HEK293 (cell line): ENCODE data around the gene SHE.

Experiments used
- KLF1 ChIP-seq: fragments of 450-650 bp; formaldehyde crosslinking; IDR thresholded peaks from 2 replicates; pipeline ENCODE4 v1.5.1; 2016; ENCODE audit warnings: missing biosample characterization, missing genetic modification characterization
- KLF7 ChIP-seq: fragments of 450-650 bp; formaldehyde crosslinking; IDR thresholded peaks from 2 replicates; pipeline ENCODE4 v1.5.1; 2016; ENCODE audit warnings: missing biosample characterization, missing genetic modification characterization, borderline replicate concordance
- KLF9 ChIP-seq: fragments of 450-650 bp; formaldehyde crosslinking; IDR thresholded peaks from 2 replicates; pipeline ENCODE4 v1.5.1; 2016; ENCODE audit warnings: missing biosample characterization, missing genetic modification characterization, low read depth
- OVOL3 ChIP-seq: fragments of 450-650 bp; formaldehyde crosslinking; IDR thresholded peaks from 2 replicates; pipeline ENCODE4 v1.5.1; 2016; ENCODE audit warnings: missing biosample characterization, missing genetic modification characterization
- ZBTB21 ChIP-seq: fragments of 450-650 bp; formaldehyde crosslinking; IDR thresholded peaks from 2 replicates; pipeline ENCODE4 v1.5.1; 2017; ENCODE audit warnings: missing biosample characterization, missing genetic modification characterization
- ZEB2 ChIP-seq: fragments of 450-650 bp; formaldehyde crosslinking; IDR thresholded peaks from 2 replicates; pipeline ENCODE4 v1.5.1; 2016; ENCODE audit warnings: missing biosample characterization, missing genetic modification characterization
- ZFP3 ChIP-seq: fragments of 450-650 bp; formaldehyde crosslinking; IDR thresholded peaks from 2 replicates; pipeline ENCODE4 v1.5.1; 2016; ENCODE audit warnings: low read depth, missing biosample characterization, missing genetic modification characterization
- ZNF121 ChIP-seq: fragments of 450-650 bp; formaldehyde crosslinking; IDR thresholded peaks from 2 replicates; pipeline ENCODE4 v1.5.1; 2016; ENCODE audit warnings: missing biosample characterization, missing genetic modification characterization
- ZNF157 ChIP-seq: fragments of 450-650 bp; formaldehyde crosslinking; IDR thresholded peaks from 2 replicates; pipeline ENCODE4 v1.5.1; 2016; ENCODE audit warnings: missing biosample characterization, missing genetic modification characterization
- ZNF24 ChIP-seq: fragments of 450-650 bp; formaldehyde crosslinking; IDR thresholded peaks from 2 replicates; pipeline ENCODE4 v1.5.1; 2016; ENCODE audit warnings: missing biosample characterization, missing genetic modification characterization
- ZNF274 ChIP-seq, 2 experiments: fragments of 200-500 bp in 1 of 2; fragments of 450-650 bp in 1 of 2; sonication (Bioruptor generic) in 1 of 2; formaldehyde crosslinking in 1 of 2; IDR thresholded peaks; 2 replicates each; pipeline versions ENCODE4 v1.5.1 to v1.6.1; 2014 to 2016; ENCODE audit warnings: borderline replicate concordance in 1 of 2, inconsistent platforms in 1 of 2, low read length in 1 of 2, missing biosample characterization in 1 of 2, missing genetic modification characterization in 1 of 2
- ZNF324 ChIP-seq: fragments of 450-650 bp; formaldehyde crosslinking; IDR thresholded peaks from 2 replicates; pipeline ENCODE4 v1.5.1; 2016; ENCODE audit warnings: missing biosample characterization, missing genetic modification characterization
- ZNF335 ChIP-seq: fragments of 450-650 bp; formaldehyde crosslinking; conservative IDR thresholded peaks from 2 replicates; pipeline ENCODE4 v1.5.1; 2016; ENCODE audit warnings: missing biosample characterization, missing genetic modification characterization
- ZNF394 ChIP-seq: fragments of 450-650 bp; formaldehyde crosslinking; IDR thresholded peaks from 2 replicates; pipeline ENCODE4 v1.5.1; 2016; ENCODE audit warnings: missing biosample characterization, missing genetic modification characterization, mild to moderate bottlenecking, moderate library complexity, borderline replicate concordance
- ZNF433 ChIP-seq: fragments of 450-650 bp; formaldehyde crosslinking; IDR thresholded peaks from 2 replicates; pipeline ENCODE4 v1.5.1; 2016; ENCODE audit warnings: missing biosample characterization, missing genetic modification characterization, low read depth
- ZNF624 ChIP-seq: fragments of 450-650 bp; formaldehyde crosslinking; IDR thresholded peaks from 2 replicates; pipeline ENCODE4 v1.5.1; 2017; ENCODE audit warnings: missing biosample characterization, missing genetic modification characterization
- ZNF626 ChIP-seq: fragments of 450-650 bp; sonication (Bioruptor Pico); formaldehyde crosslinking; IDR thresholded peaks from 2 replicates; pipeline ENCODE4 v1.5.1; 2018; ENCODE audit warnings: missing biosample characterization, missing genetic modification characterization, inconsistent platforms
- ZNF670 ChIP-seq: fragments of 450-650 bp; formaldehyde crosslinking; IDR thresholded peaks from 2 replicates; pipeline ENCODE4 v1.5.1; 2016; ENCODE audit warnings: missing biosample characterization, missing genetic modification characterization, low read depth
- ZNF677 ChIP-seq: fragments of 450-650 bp; IDR thresholded peaks from 2 replicates; pipeline ENCODE4 v1.5.0; 2018; ENCODE audit warnings: missing biosample characterization, mild to moderate bottlenecking, missing genetic modification characterization, moderate library complexity
- TF ChIP-seq, protein P1 (sequence below): fragments of 450-650 bp; formaldehyde crosslinking; IDR thresholded peaks from 2 replicates; pipeline ENCODE4 v1.5.1; 2016; ENCODE audit warnings: missing biosample characterization, missing genetic modification characterization
- TF ChIP-seq, protein P2 (sequence below): fragments of 450-650 bp; formaldehyde crosslinking; optimal IDR thresholded peaks from 2 replicates; pipeline ENCODE3; 2016; ENCODE audit warnings: missing biosample characterization, mild to moderate bottlenecking, missing genetic modification characterization
- TF ChIP-seq, protein P3 (sequence below): fragments of 450-650 bp; formaldehyde crosslinking; IDR thresholded peaks from 2 replicates; pipeline ENCODE4 v1.5.1; 2016; ENCODE audit warnings: missing biosample characterization, missing genetic modification characterization
- TF ChIP-seq, protein P4 (sequence below): fragments of 450-650 bp; formaldehyde crosslinking; IDR thresholded peaks from 2 replicates; pipeline ENCODE4 v1.5.1; 2016; ENCODE audit warnings: missing biosample characterization, missing genetic modification characterization
- TF ChIP-seq, protein P5 (sequence below): fragments of 450-650 bp; formaldehyde crosslinking; IDR thresholded peaks from 2 replicates; pipeline ENCODE4; 2016; ENCODE audit warnings: missing biosample characterization, missing genetic modification characterization
- TF ChIP-seq, protein P6 (sequence below): fragments of 450-650 bp; IDR thresholded peaks from 2 replicates; pipeline ENCODE4 v1.5.1; 2018; ENCODE audit warnings: missing biosample characterization, missing genetic modification characterization
- TF ChIP-seq, protein P7 (sequence below): fragments of 450-650 bp; formaldehyde crosslinking; IDR thresholded peaks from 2 replicates; pipeline ENCODE4 v1.5.1; 2016; ENCODE audit warnings: missing biosample characterization, missing genetic modification characterization

The SHE gene

DNA sequence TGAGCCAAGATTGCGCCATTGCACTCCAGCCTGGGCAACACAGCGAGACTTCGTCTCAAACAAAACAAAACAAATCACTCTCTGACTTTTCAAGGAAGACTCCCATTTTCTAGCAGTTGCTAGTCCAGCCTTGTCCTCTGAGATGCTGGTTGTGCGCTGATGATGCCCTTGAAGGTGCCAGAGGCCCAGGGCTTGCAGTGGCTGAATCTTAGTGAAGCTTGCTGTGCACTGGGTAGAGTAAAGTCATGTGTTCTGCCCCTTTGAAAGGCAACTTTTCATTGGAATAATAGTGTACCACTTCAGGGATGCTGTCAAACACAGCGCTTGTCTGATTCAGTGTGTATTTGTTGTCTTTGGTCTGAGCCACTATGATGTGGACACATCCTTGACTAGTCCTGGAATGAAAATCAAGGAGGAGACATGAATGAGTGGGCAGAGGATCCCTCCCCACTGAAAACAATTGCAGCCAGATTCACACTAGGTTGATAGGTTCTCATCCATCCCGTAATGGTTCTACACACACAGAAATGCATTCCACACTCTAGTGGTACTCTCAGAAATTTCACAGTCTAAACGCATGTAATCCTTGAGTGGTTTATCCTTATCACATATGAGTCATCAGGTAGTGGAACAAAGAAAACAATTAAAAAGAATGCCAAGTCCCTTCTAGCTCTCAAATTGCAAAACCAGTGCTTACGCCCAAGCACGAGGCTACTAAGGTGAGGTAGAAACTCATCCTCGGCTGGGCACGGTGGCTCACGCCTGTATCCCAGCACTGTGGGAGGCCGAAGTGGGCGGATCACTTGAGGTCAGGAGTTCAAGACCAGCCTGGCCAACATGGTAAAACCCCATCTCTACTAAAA lies 18.0 kb downstream of the SHE start (continued):
- TF ChIP-seq ZNF274 (IDR thresholded peaks at IDR 0.05; ENCODE audit: low read length) (no peak), ZNF274 (tag by site-specific recombination; IDR thresholded peaks at IDR 0.05; ENCODE audit: borderline replicate concordance) (no peak), ZEB2 (tag by site-specific recombination) (peak; percentile 78), ZNF624 (tag by site-specific recombination) (no peak), ZFP3 (tag by site-specific recombination) (no peak), ZNF324 (peak; percentile 88), OVOL3 (tag by site-specific recombination) (no peak; the same call in 1 of the 2 replicates), ZNF121 (tag by site-specific recombination) (no peak), ZBTB21 (tag by site-specific recombination) (peak; percentile 79), ZNF626 (tag by site-specific recombination) (no peak), ZNF433 (tag by site-specific recombination) (no peak), KLF7 (tag by site-specific recombination) (peak; percentile 54; the same call in 1 of the 2 replicates), ZNF157 (tag by site-specific recombination) (no peak), ZNF335 (tag by site-specific recombination) (peak; percentile 90), KLF9 (tag by site-specific recombination) (peak; percentile 53; the same call in 1 of the 2 replicates), ZNF670 (tag by site-specific recombination) (no peak), ZNF394 (tag by site-specific recombination) (peak; percentile 77; the same call in 1 of the 2 replicates), ZNF24 (peak; percentile 91; the same call in 1 of the 2 replicates), KLF1 (peak; percentile 51), ZNF677 (tag by site-specific recombination) (no peak)
- TF ChIP-seq, protein P1, sequence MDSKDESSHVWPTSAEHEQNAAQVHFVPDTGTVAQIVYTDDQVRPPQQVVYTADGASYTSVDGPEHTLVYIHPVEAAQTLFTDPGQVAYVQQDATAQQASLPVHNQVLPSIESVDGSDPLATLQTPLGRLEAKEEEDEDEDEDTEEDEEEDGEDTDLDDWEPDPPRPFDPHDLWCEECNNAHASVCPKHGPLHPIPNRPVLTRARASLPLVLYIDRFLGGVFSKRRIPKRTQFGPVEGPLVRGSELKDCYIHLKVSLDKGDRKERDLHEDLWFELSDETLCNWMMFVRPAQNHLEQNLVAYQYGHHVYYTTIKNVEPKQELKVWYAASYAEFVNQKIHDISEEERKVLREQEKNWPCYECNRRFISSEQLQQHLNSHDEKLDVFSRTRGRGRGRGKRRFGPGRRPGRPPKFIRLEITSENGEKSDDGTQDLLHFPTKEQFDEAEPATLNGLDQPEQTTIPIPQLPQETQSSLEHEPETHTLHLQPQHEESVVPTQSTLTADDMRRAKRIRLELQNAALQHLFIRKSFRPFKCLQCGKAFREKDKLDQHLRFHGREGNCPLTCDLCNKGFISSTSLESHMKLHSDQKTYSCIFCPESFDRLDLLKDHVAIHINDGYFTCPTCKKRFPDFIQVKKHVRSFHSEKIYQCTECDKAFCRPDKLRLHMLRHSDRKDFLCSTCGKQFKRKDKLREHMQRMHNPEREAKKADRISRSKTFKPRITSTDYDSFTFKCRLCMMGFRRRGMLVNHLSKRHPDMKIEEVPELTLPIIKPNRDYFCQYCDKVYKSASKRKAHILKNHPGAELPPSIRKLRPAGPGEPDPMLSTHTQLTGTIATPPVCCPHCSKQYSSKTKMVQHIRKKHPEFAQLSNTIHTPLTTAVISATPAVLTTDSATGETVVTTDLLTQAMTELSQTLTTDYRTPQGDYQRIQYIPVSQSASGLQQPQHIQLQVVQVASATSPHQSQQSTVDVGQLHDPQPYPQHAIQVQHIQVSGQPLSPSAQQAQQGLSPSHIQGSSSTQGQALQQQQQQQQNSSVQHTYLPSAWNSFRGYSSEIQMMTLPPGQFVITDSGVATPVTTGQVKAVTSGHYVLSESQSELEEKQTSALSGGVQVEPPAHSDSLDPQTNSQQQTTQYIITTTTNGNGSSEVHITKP (tag by site-specific recombination): peak; percentile 87
- TF ChIP-seq, protein P2, sequence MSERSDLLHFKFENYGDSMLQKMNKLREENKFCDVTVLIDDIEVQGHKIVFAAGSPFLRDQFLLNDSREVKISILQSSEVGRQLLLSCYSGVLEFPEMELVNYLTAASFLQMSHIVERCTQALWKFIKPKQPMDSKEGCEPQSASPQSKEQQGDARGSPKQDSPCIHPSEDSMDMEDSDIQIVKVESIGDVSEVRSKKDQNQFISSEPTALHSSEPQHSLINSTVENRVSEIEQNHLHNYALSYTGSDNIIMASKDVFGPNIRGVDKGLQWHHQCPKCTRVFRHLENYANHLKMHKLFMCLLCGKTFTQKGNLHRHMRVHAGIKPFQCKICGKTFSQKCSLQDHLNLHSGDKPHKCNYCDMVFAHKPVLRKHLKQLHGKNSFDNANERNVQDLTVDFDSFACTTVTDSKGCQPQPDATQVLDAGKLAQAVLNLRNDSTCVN: no peak
- TF ChIP-seq, protein P3, sequence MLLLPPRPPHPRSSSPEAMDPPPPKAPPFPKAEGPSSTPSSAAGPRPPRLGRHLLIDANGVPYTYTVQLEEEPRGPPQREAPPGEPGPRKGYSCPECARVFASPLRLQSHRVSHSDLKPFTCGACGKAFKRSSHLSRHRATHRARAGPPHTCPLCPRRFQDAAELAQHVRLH (tag by site-specific recombination): peak; percentile 89
- TF ChIP-seq, protein P4, sequence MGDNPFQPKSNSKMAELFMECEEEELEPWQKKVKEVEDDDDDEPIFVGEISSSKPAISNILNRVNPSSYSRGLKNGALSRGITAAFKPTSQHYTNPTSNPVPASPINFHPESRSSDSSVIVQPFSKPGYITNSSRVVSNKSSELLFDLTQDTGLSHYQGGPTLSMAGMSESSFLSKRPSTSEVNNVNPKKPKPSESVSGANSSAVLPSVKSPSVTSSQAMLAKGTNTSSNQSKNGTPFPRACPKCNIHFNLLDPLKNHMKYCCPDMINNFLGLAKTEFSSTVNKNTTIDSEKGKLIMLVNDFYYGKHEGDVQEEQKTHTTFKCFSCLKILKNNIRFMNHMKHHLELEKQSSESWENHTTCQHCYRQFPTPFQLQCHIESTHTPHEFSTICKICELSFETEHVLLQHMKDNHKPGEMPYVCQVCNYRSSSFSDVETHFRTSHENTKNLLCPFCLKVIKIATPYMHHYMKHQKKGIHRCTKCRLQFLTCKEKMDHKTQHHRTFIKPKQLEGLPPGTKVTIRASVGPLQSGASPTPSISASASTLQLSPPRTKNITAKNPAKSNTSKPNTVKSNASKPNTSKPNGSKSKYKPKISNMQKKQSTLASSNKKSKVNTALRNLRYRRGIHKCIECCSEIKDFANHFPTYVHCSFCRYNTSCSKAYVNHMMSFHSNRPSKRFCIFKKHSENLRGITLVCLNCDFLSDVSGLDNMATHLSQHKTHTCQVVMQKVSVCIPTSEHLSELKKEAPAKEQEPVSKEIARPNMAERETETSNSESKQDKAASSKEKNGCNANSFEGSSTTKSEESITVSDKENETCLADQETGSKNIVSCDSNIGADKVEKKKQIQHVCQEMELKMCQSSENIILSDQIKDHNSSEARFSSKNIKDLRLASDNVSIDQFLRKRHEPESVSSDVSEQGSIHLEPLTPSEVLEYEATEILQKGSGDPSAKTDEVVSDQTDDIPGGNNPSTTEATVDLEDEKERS (tag by site-specific recombination): 0 out of 2 replicates have a peak, but pooled peaks have one; percentile 50
- TF ChIP-seq, protein P5, sequence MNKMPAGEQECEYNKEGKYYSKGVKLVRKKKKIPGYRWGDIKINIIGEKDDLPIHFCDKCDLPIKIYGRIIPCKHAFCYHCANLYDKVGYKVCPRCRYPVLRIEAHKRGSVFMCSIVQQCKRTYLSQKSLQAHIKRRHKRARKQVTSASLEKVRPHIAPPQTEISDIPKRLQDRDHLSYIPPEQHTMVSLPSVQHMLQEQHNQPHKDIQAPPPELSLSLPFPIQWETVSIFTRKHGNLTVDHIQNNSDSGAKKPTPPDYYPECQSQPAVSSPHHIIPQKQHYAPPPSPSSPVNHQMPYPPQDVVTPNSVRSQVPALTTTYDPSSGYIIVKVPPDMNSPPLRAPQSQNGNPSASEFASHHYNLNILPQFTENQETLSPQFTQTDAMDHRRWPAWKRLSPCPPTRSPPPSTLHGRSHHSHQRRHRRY (tag by site-specific recombination): no peak
- TF ChIP-seq, protein P6, sequence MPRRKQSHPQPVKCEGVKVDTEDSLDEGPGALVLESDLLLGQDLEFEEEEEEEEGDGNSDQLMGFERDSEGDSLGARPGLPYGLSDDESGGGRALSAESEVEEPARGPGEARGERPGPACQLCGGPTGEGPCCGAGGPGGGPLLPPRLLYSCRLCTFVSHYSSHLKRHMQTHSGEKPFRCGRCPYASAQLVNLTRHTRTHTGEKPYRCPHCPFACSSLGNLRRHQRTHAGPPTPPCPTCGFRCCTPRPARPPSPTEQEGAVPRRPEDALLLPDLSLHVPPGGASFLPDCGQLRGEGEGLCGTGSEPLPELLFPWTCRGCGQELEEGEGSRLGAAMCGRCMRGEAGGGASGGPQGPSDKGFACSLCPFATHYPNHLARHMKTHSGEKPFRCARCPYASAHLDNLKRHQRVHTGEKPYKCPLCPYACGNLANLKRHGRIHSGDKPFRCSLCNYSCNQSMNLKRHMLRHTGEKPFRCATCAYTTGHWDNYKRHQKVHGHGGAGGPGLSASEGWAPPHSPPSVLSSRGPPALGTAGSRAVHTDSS (tag by site-specific recombination): no peak
- TF ChIP-seq, protein P7, sequence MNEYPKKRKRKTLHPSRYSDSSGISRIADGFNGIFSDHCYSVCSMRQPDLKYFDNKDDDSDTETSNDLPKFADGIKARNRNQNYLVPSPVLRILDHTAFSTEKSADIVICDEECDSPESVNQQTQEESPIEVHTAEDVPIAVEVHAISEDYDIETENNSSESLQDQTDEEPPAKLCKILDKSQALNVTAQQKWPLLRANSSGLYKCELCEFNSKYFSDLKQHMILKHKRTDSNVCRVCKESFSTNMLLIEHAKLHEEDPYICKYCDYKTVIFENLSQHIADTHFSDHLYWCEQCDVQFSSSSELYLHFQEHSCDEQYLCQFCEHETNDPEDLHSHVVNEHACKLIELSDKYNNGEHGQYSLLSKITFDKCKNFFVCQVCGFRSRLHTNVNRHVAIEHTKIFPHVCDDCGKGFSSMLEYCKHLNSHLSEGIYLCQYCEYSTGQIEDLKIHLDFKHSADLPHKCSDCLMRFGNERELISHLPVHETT (tag by site-specific recombination): peak; percentile 90
